GM21381 (cell line): ENCODE results near the gene CDC45.
"Not testable (repeated sequence)": the region's sequence is repeated elsewhere in the genome, so short reads cannot be mapped to it uniquely, and the experiment has no call there.

Source experiments
- ATAC-seq: cut with Tn5 transposase; IDR thresholded peaks from one replicate; pipeline ENCODE4 v1.9.1; 2021; ENCODE audit warnings: mild to moderate bottlenecking, moderate library complexity; ENCODE audit not compliant: unreplicated experiment

CDC45 gene

GRCh38 chr22:19525666-19526065 lies 45.9 kb downstream of the CDC45 start:
- no peak for ATAC-seq

- ATAC-seq = no peak
Measured at GRCh38 chr22:19526076-19526701, 46.5 kb downstream of the CDC45 start.

- no peak for ATAC-seq
Measured at GRCh38 chr22:19526702-19527111, 47.0 kb downstream of the CDC45 start.

GRCh38 chr22:19527321-19527721 lies 47.6 kb downstream of the CDC45 start:
- no peak for ATAC-seq

- no peak for ATAC-seq
Measured at GRCh38 chr22:19527861-19528417, 48.2 kb downstream of the CDC45 start.

GRCh38 chr22:19529811-19530210 lies 50.1 kb downstream of the CDC45 start:
- no peak for ATAC-seq

GRCh38 chr22:19530751-19531150 lies 51.0 kb downstream of the CDC45 start:
- no peak for ATAC-seq

- ATAC-seq = not testable (repeated sequence)
Measured at GRCh38 chr22:19531327-19531726, 51.6 kb downstream of the CDC45 start.

GRCh38 chr22:19533049-19533626 lies 53.4 kb downstream of the CDC45 start:
- ATAC-seq = no peak

- ATAC-seq = no peak
Measured at GRCh38 chr22:19533857-19534256, 54.1 kb downstream of the CDC45 start.

GRCh38 chr22:19535001-19535400 lies 55.3 kb downstream of the CDC45 start:
- ATAC-seq = no peak

GRCh38 chr22:19536564-19536963 lies 56.8 kb downstream of the CDC45 start:
- ATAC-seq = no peak

GRCh38 chr22:19537941-19538488 lies 58.3 kb downstream of the CDC45 start:
- ATAC-seq = no peak

- no peak for ATAC-seq
Measured at GRCh38 chr22:19540394-19540793, 60.7 kb downstream of the CDC45 start.

GRCh38 chr22:19543970-19544708 lies 64.4 kb downstream of the CDC45 start:
- ATAC-seq = no peak

GRCh38 chr22:19545935-19546207 lies 66.2 kb downstream of the CDC45 start:
- ATAC-seq = no peak

GRCh38 chr22:19546680-19547079 lies 67.0 kb downstream of the CDC45 start:
- no peak for ATAC-seq

GRCh38 chr22:19547620-19548019 lies 67.9 kb downstream of the CDC45 start:
- no peak for ATAC-seq

- ATAC-seq = not testable (repeated sequence)
Measured at GRCh38 chr22:19548427-19548826, 68.7 kb downstream of the CDC45 start.

- no peak for ATAC-seq
Measured at GRCh38 chr22:19548964-19549363, 69.2 kb downstream of the CDC45 start.

- ATAC-seq = no peak
Measured at GRCh38 chr22:19549428-19549827, 69.7 kb downstream of the CDC45 start.

- no peak for ATAC-seq
Measured at GRCh38 chr22:19550382-19550781, 70.7 kb downstream of the CDC45 start.
